Measurements from ENCODE around the gene PPP1CA.
"Not testable (repeated sequence)": the region's sequence is repeated elsewhere in the genome, so short reads cannot be mapped to it uniquely, and the experiment has no call there.

PPP1CA gene

GRCh38 chr11:67416416-67417335 is 15.0 kb upstream of the PPP1CA start:
- peak; percentile 76 for DNase-seq

- no peak for DNase-seq
Measured at GRCh38 chr11:67415501-67416304, 14.0 kb upstream of the PPP1CA start, which contains the start of gene CARNS1. CARNS1 (plus strand) TSS chr11:67415678; CDS start chr11:67416200, 522 bp downstream.

GRCh38 chr11:67413266-67413849 is 11.7 kb upstream of the PPP1CA start:
- no peak for DNase-seq

GRCh38 chr11:67412495-67413179 is 11.0 kb upstream of the PPP1CA start:
- no peak for DNase-seq

- no peak for DNase-seq
Measured at GRCh38 chr11:67411785-67412152, 10.1 kb upstream of the PPP1CA start.

GRCh38 chr11:67410984-67411784 is 9.5 kb upstream of the PPP1CA start:
- DNase-seq, result no peak

GRCh38 chr11:67410369-67410831 is 8.7 kb upstream of the PPP1CA start:
- DNase-seq, result no peak

- DNase-seq, result peak; percentile 78
Measured at GRCh38 chr11:67409781-67410368, 8.2 kb upstream of the PPP1CA start.

GRCh38 chr11:67409261-67409666 is 7.6 kb upstream of the PPP1CA start:
- DNase-seq, result peak; percentile 87

GRCh38 chr11:67408437-67409200 is 7.0 kb upstream of the PPP1CA start:
- DNase-seq, result peak; percentile 74

GRCh38 chr11:67407688-67408163 is 6.1 kb upstream of the PPP1CA start:
- DNase-seq, result no peak

GRCh38 chr11:67406969-67407687 is 5.5 kb upstream of the PPP1CA start:
- peak; percentile 80 for DNase-seq

GRCh38 chr11:67406420-67406968 is 4.8 kb upstream of the PPP1CA start:
- DNase-seq, result peak; percentile 76

GRCh38 chr11:67405688-67406339 is 4.2 kb upstream of the PPP1CA start:
- peak; percentile 69 for DNase-seq

GRCh38 chr11:67405196-67405567 is 3.5 kb upstream of the PPP1CA start:
- DNase-seq, result peak; percentile 76

GRCh38 chr11:67404515-67405195 is 3.0 kb upstream of the PPP1CA start:
- peak; percentile 80 for DNase-seq

GRCh38 chr11:67403085-67403484 is 1.4 kb upstream of the PPP1CA start:
- DNase-seq, result not testable (repeated sequence)

- DNase-seq, result not testable (repeated sequence)
Measured at GRCh38 chr11:67402192-67402839, 658 bp upstream of the PPP1CA start.
